Measurements from ENCODE around the gene MAPKBP1.

MAPKBP1 gene

GRCh38 chr15:41850482-41851166 is 76.3 kb downstream of the MAPKBP1 start:
- DNase-seq: no peak

- DNase-seq: no peak
Observed at GRCh38 chr15:41851167-41851523, 76.9 kb downstream of the MAPKBP1 start.

GRCh38 chr15:41851755-41852370 is 77.6 kb downstream of the MAPKBP1 start:
- no peak for DNase-seq

- no peak for DNase-seq
Observed at GRCh38 chr15:41852736-41853590, 78.7 kb downstream of the MAPKBP1 start.

- DNase-seq: no peak
Observed at GRCh38 chr15:41853831-41854230, 79.5 kb downstream of the MAPKBP1 start.

GRCh38 chr15:41854443-41854842 is 80.2 kb downstream of the MAPKBP1 start:
- DNase-seq: no peak

GRCh38 chr15:41855261-41855961 is 81.1 kb downstream of the MAPKBP1 start:
- DNase-seq: no peak

- DNase-seq: no peak
Observed at GRCh38 chr15:41856262-41856661, 82.0 kb downstream of the MAPKBP1 start.

GRCh38 chr15:41856716-41857115 is 82.4 kb downstream of the MAPKBP1 start:
- no peak for DNase-seq

GRCh38 chr15:41857316-41857715 is 83.0 kb downstream of the MAPKBP1 start:
- no peak for DNase-seq

GRCh38 chr15:41858756-41859155 is 84.5 kb downstream of the MAPKBP1 start:
- no peak for DNase-seq

- DNase-seq: no peak
Observed at GRCh38 chr15:41860049-41860828, 86.0 kb downstream of the MAPKBP1 start.

GRCh38 chr15:41861736-41862356 is 87.6 kb downstream of the MAPKBP1 start:
- DNase-seq: no peak

- DNase-seq: no peak
Observed at GRCh38 chr15:41862515-41863116, 88.3 kb downstream of the MAPKBP1 start.

- no peak for DNase-seq
Observed at GRCh38 chr15:41865490-41866055, 91.3 kb downstream of the MAPKBP1 start.

- DNase-seq: no peak
Observed at GRCh38 chr15:41866263-41866703, 92.0 kb downstream of the MAPKBP1 start.

GRCh38 chr15:41866872-41867579 is 92.7 kb downstream of the MAPKBP1 start:
- no peak for DNase-seq

GRCh38 chr15:41868321-41868720 is 94.0 kb downstream of the MAPKBP1 start:
- no peak for DNase-seq

- no peak for DNase-seq
Observed at GRCh38 chr15:41869770-41870688, 95.7 kb downstream of the MAPKBP1 start.
